ENCODE measurements around the gene LRRC1. TPM values are rescaled to one million over a fixed set of nuclear protein-coding genes. Genes with fewer than 3 reads are reported as not detected.

LRRC1 gene
- total and polyA plus RNA-seq, 2 experiments from 2014 or later, result 11.3 to 16.6 TPM

DNA sequence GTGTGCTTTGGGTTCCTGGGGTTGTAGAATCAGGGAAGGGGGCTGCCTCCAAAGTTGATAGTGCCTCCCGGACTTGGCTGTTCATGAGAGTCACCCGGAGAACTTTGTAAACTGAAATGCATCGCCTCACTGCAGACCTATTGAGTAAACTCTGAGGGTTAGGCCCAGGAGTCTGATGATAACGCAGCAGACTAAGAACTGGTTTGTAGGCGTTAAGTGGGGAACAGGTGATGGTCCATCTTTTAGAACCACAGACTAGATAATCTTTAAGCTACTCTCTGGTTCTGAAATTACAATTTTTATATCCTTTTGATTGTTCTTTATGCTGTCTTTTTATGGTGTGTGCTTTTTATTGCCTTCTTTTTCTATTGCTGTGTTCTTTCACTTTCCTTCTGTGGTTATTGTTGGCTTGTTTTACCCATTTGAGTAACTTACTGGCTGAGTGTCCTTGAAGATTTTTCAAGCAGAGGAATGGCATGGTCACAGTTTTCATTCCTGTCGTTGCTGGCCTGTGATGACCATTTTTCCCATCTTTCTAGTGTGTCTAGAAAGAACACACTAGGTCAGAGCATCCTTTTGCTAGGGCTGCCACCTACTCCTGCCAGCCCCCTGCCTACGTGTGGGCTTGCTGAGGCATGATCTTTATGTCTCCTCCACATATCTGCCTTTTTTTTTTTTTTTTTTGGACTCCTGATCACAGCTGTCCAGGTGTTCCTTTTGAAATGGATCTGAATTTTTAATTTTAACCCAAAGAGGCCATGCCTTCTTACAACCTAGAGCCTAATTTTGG, 30.9 kb downstream of the LRRC1 start:
- no peak overlapping the region for H3K4me2 ChIP-seq

More for the DNA sequence above, 30.9 kb downstream of the LRRC1 start:
- Mint-ChIP-seq H3K4me1 (peaks cover 44% of the 10 kb centered on the region), H3K27me3 (ENCODE audit: insufficient read depth, low read depth, poor library complexity) (no peaks in the 10 kb centered on the region), H3K9me3 (no peaks in the 10 kb centered on the region), H3K36me3 (ENCODE audit: low read depth) (no peaks in the 10 kb centered on the region), H3K27ac (no peak overlapping the region), H3K4me3 (no peak overlapping the region)
- no peak for DNase-seq (ENCODE audit: low spot score)
- Histone ChIP-seq H3K27ac (ENCODE audit: low read depth) (no peak overlapping the region), H3K4me3 (no peak overlapping the region), H3F3A (replicated peaks; ENCODE audit: low read depth) (no peaks in the 10 kb centered on the region), H3K9me2 (ENCODE audit: insufficient read depth) (no peaks in the 10 kb centered on the region), H3K79me2 (replicated peaks; ENCODE audit: insufficient read depth) (peaks cover 60% of the 10 kb centered on the region), H4K20me1 (replicated peaks; ENCODE audit: insufficient read depth) (no peaks in the 10 kb centered on the region), H3K36me3 (ENCODE audit: insufficient read depth) (no peaks in the 10 kb centered on the region), H3K4me1 (ENCODE audit: insufficient read depth) (peaks cover 25% of the 10 kb centered on the region), H3K27me3 (ENCODE audit: insufficient read depth) (no peaks in the 10 kb centered on the region), H2AFZ (no peak overlapping the region)
- no peak for TF ChIP-seq POLR2AphosphoS5 (IDR thresholded peaks at IDR 0.05; ENCODE audit: low read depth)
- TF ChIP-seq, protein P1, sequence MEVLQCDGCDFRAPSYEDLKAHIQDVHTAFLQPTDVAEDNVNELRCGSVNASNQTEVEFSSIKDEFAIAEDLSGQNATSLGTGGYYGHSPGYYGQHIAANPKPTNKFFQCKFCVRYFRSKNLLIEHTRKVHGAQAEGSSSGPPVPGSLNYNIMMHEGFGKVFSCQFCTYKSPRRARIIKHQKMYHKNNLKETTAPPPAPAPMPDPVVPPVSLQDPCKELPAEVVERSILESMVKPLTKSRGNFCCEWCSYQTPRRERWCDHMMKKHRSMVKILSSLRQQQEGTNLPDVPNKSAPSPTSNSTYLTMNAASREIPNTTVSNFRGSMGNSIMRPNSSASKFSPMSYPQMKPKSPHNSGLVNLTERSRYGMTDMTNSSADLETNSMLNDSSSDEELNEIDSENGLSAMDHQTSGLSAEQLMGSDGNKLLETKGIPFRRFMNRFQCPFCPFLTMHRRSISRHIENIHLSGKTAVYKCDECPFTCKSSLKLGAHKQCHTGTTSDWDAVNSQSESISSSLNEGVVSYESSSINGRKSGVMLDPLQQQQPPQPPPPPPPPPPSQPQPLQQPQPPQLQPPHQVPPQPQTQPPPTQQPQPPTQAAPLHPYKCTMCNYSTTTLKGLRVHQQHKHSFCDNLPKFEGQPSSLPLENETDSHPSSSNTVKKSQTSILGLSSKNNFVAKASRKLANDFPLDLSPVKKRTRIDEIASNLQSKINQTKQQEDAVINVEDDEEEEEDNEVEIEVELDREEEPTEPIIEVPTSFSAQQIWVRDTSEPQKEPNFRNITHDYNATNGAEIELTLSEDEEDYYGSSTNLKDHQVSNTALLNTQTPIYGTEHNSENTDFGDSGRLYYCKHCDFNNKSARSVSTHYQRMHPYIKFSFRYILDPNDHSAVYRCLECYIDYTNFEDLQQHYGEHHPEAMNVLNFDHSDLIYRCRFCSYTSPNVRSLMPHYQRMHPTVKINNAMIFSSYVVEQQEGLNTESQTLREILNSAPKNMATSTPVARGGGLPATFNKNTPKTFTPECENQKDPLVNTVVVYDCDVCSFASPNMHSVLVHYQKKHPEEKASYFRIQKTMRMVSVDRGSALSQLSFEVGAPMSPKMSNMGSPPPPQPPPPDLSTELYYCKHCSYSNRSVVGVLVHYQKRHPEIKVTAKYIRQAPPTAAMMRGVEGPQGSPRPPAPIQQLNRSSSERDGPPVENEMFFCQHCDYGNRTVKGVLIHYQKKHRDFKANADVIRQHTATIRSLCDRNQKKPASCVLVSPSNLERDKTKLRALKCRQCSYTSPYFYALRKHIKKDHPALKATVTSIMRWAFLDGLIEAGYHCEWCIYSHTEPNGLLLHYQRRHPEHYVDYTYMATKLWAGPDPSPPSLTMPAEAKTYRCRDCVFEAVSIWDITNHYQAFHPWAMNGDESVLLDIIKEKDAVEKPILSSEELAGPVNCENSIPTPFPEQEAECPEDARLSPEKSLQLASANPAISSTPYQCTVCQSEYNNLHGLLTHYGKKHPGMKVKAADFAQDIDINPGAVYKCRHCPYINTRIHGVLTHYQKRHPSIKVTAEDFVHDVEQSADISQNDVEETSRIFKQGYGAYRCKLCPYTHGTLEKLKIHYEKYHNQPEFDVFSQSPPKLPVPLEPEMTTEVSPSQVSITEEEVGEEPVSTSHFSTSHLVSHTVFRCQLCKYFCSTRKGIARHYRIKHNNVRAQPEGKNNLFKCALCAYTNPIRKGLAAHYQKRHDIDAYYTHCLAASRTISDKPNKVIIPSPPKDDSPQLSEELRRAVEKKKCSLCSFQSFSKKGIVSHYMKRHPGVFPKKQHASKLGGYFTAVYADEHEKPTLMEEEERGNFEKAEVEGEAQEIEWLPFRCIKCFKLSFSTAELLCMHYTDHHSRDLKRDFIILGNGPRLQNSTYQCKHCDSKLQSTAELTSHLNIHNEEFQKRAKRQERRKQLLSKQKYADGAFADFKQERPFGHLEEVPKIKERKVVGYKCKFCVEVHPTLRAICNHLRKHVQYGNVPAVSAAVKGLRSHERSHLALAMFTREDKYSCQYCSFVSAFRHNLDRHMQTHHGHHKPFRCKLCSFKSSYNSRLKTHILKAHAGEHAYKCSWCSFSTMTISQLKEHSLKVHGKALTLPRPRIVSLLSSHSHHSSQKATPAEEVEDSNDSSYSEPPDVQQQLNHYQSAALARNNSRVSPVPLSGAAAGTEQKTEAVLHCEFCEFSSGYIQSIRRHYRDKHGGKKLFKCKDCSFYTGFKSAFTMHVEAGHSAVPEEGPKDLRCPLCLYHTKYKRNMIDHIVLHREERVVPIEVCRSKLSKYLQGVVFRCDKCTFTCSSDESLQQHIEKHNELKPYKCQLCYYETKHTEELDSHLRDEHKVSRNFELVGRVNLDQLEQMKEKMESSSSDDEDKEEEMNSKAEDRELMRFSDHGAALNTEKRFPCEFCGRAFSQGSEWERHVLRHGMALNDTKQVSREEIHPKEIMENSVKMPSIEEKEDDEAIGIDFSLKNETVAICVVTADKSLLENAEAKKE (CRISPR knock-in tag; IDR thresholded peaks at IDR 0.05), result no peak
- no peak for TF ChIP-seq EZH2 (IDR thresholded peaks at IDR 0.05; ENCODE audit: low read depth, unreplicated experiment)
- TF ChIP-seq, protein P2, sequence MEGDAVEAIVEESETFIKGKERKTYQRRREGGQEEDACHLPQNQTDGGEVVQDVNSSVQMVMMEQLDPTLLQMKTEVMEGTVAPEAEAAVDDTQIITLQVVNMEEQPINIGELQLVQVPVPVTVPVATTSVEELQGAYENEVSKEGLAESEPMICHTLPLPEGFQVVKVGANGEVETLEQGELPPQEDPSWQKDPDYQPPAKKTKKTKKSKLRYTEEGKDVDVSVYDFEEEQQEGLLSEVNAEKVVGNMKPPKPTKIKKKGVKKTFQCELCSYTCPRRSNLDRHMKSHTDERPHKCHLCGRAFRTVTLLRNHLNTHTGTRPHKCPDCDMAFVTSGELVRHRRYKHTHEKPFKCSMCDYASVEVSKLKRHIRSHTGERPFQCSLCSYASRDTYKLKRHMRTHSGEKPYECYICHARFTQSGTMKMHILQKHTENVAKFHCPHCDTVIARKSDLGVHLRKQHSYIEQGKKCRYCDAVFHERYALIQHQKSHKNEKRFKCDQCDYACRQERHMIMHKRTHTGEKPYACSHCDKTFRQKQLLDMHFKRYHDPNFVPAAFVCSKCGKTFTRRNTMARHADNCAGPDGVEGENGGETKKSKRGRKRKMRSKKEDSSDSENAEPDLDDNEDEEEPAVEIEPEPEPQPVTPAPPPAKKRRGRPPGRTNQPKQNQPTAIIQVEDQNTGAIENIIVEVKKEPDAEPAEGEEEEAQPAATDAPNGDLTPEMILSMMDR (conservative IDR thresholded peaks at IDR 0.05; ENCODE audit: low read depth in 2 of 2), result no peak
- TF ChIP-seq, protein P3, sequence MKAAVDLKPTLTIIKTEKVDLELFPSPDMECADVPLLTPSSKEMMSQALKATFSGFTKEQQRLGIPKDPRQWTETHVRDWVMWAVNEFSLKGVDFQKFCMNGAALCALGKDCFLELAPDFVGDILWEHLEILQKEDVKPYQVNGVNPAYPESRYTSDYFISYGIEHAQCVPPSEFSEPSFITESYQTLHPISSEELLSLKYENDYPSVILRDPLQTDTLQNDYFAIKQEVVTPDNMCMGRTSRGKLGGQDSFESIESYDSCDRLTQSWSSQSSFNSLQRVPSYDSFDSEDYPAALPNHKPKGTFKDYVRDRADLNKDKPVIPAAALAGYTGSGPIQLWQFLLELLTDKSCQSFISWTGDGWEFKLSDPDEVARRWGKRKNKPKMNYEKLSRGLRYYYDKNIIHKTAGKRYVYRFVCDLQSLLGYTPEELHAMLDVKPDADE (IDR thresholded peaks at IDR 0.05), result no peak
- TF ChIP-seq JUNB (IDR thresholded peaks at IDR 0.05; ENCODE audit: unreplicated experiment), result no peak
- TF ChIP-seq CREB1 (CRISPR knock-in tag; IDR thresholded peaks at IDR 0.05; ENCODE audit: low read depth), result no peak
- no peak for TF ChIP-seq EZH2phosphoT487 (IDR thresholded peaks at IDR 0.05; ENCODE audit: unreplicated experiment)
- TF ChIP-seq, protein P4, sequence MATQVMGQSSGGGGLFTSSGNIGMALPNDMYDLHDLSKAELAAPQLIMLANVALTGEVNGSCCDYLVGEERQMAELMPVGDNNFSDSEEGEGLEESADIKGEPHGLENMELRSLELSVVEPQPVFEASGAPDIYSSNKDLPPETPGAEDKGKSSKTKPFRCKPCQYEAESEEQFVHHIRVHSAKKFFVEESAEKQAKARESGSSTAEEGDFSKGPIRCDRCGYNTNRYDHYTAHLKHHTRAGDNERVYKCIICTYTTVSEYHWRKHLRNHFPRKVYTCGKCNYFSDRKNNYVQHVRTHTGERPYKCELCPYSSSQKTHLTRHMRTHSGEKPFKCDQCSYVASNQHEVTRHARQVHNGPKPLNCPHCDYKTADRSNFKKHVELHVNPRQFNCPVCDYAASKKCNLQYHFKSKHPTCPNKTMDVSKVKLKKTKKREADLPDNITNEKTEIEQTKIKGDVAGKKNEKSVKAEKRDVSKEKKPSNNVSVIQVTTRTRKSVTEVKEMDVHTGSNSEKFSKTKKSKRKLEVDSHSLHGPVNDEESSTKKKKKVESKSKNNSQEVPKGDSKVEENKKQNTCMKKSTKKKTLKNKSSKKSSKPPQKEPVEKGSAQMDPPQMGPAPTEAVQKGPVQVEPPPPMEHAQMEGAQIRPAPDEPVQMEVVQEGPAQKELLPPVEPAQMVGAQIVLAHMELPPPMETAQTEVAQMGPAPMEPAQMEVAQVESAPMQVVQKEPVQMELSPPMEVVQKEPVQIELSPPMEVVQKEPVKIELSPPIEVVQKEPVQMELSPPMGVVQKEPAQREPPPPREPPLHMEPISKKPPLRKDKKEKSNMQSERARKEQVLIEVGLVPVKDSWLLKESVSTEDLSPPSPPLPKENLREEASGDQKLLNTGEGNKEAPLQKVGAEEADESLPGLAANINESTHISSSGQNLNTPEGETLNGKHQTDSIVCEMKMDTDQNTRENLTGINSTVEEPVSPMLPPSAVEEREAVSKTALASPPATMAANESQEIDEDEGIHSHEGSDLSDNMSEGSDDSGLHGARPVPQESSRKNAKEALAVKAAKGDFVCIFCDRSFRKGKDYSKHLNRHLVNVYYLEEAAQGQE (IDR thresholded peaks at IDR 0.05; ENCODE audit: unreplicated experiment), result no peak
- no peak for TF ChIP-seq ZNF331 (CRISPR knock-in tag; IDR thresholded peaks at IDR 0.05; ENCODE audit: low read depth)
- no peak for ATAC-seq
